Measurements from ENCODE around the gene INHBC.

The INHBC gene

GRCh38 chr12:57487597-57488401 lies 53.2 kb downstream of the INHBC start, which contains the start of gene MARS1:
TSS of gene MARS1 (plus strand) at chr12:57488068. CDS start at chr12:57488091, 23 bp downstream.
- Histone ChIP-seq H3K4me1 (peaks cover 0 to 17% (median 13%) of the 10 kb centered on the region in 4 donors), H3K27me3 (peaks cover 0 to 1% of the 10 kb centered on the region in 2 donors), H3K4me3 (peak within 1 kb of the TSS; percentile 86 to 98), H3K9me3 (no peaks in the 10 kb centered on the region), H3K27ac (peak within 1 kb of the TSS; percentile 78 to 82), H3K36me3 (peaks cover 28 to 36% (median 32%) of the 10 kb centered on the region in 3 donors)
- no peak for TF ChIP-seq CTCF (IDR thresholded peaks at IDR 0.05)
- intact Hi-C loops (cut with DNase I; ENCODE audit: low total_unique reads), result loop anchor here (1.0 to 10.0 kb wide), 2 partner anchors 25 to 137 kb away; no protein-coding TSS in a partner anchor
- peak; percentile 97 for DNase-seq

GRCh38 chr12:57488402-57489156 lies 54.0 kb downstream of the INHBC start:
- DNase-seq, result no peak
- no peak for TF ChIP-seq CTCF (IDR thresholded peaks at IDR 0.05)
- Histone ChIP-seq H3K36me3 (peaks cover 30 to 38% (median 34%) of the 10 kb centered on the region in 3 donors), H3K4me3 (peak overlapping the region; percentile 86 to 98), H3K27me3 (no peaks in the 10 kb centered on the region), H3K27ac (peak overlapping the region; percentile 78 to 82), H3K9me3 (no peaks in the 10 kb centered on the region), H3K4me1 (peaks cover 0 to 17% (median 13%) of the 10 kb centered on the region in 4 donors)
- intact Hi-C loops (cut with DNase I; ENCODE audit: low total_unique reads), result loop anchor here (1.0 to 10.0 kb wide), 2 partner anchors 26 to 136 kb away; no protein-coding TSS in a partner anchor

GRCh38 chr12:57489157-57489641 lies 54.6 kb downstream of the INHBC start:
- peak overlapping the region in 1 of 2 donors; percentile 82 for H3K27ac ChIP-seq
- H3K4me3 ChIP-seq, result peak overlapping the region in 1 of 2 donors; percentile 98
- intact Hi-C loops (cut with DNase I; ENCODE audit: low total_unique reads), result loop anchor here (10.0 kb wide), 1 partner anchor 136 kb away; no protein-coding TSS in a partner anchor
- TF ChIP-seq CTCF (IDR thresholded peaks at IDR 0.05), result no peak
- peaks cover 0 to 17% (median 13%) of the 10 kb centered on the region in 4 donors for H3K4me1 ChIP-seq
- no peaks in the 10 kb centered on the region for H3K27me3 ChIP-seq
- H3K9me3 ChIP-seq, result no peaks in the 10 kb centered on the region
- no peak for DNase-seq
- H3K36me3 ChIP-seq, result peaks cover 34 to 38% (median 37%) of the 10 kb centered on the region in 3 donors

- Histone ChIP-seq H3K4me1 (peaks cover 0 to 17% (median 13%) of the 10 kb centered on the region in 4 donors), H3K27me3 (no peaks in the 10 kb centered on the region), H3K9me3 (no peaks in the 10 kb centered on the region), H3K36me3 (peaks cover 34 to 42% (median 41%) of the 10 kb centered on the region in 3 donors), H3K27ac (no peak overlapping the region), H3K4me3 (no peak overlapping the region)
- DNase-seq, result no peak
- intact Hi-C loops (cut with DNase I; ENCODE audit: low total_unique reads), result no loop called here
- TF ChIP-seq CTCF (IDR thresholded peaks at IDR 0.05), result no peak
Observed at GRCh38 chr12:57490126-57490525, 55.5 kb downstream of the INHBC start.

Measured in tibial artery (tissue), 4 donors.